Endodermal cell (in vitro differentiated cells): ENCODE results near the gene MT1A. TPM values are rescaled to one million over a fixed set of nuclear protein-coding genes. Genes with fewer than 3 reads are reported as not detected.

Experiments used
- DNase-seq: peaks from one replicate; pipeline ENCODE4 v3.0.0-alpha.2; 2017
- H3K27ac ChIP-seq: 2 replicates; pipeline ENCODE4 v1.5.1; 2013; ENCODE audit warnings: mild to moderate bottlenecking, low read depth, low read length, moderate library complexity
- H3K27me3 ChIP-seq: 2 replicates; pipeline ENCODE4 v1.6.1; 2013; ENCODE audit warnings: mild to moderate bottlenecking, low read length, moderate library complexity; ENCODE audit not compliant: insufficient read depth, control insufficient read depth, poor library complexity, severe bottlenecking
- H3K36me3 ChIP-seq: 2 replicates; pipeline ENCODE4 v1.7.0; 2013; ENCODE audit warnings: mild to moderate bottlenecking, low read length, moderate library complexity; ENCODE audit not compliant: control insufficient read depth, insufficient read depth
- H3K4me1 ChIP-seq: one replicate; pipeline ENCODE4 v1.7.0; 2013; ENCODE audit warnings: low read length; ENCODE audit not compliant: control insufficient read depth, insufficient read depth
- H3K4me3 ChIP-seq: 2 replicates; pipeline ENCODE4 v1.5.1; 2013; ENCODE audit warnings: mild to moderate bottlenecking, low read length, moderate library complexity
- H3K9ac ChIP-seq: 2 replicates; pipeline ENCODE4 v1.6.1; 2013; ENCODE audit warnings: mild to moderate bottlenecking, low read length, moderate library complexity; ENCODE audit not compliant: poor library complexity, severe bottlenecking; ENCODE audit errors: extremely low read depth
- H3K9me3 ChIP-seq: 2 replicates; pipeline ENCODE4 v1.6.1; 2013; ENCODE audit warnings: mild to moderate bottlenecking, low read length, moderate library complexity; ENCODE audit not compliant: control insufficient read depth
- H3K27ac Mint-ChIP-seq: 2 replicates; pipeline ENCODE4 v1.8.0; 2020; ENCODE audit warnings: mixed read lengths
- H3K27me3 Mint-ChIP-seq: 2 replicates; pipeline ENCODE4 v1.8.0; 2021; ENCODE audit warnings: mild to moderate bottlenecking, mixed read lengths; ENCODE audit not compliant: insufficient read depth
- H3K36me3 Mint-ChIP-seq: 2 replicates; pipeline ENCODE4 v1.8.0; 2020; ENCODE audit warnings: low read depth, mixed read lengths
- H3K4me1 Mint-ChIP-seq: 2 replicates; pipeline ENCODE4 v1.8.0; 2020; ENCODE audit warnings: mixed read lengths
- H3K4me3 Mint-ChIP-seq: 2 replicates; pipeline ENCODE4 v1.8.0; 2020; ENCODE audit warnings: mild to moderate bottlenecking, moderate library complexity, mixed read lengths
- H3K9me3 Mint-ChIP-seq: 2 replicates; pipeline ENCODE4 v1.8.0; 2020; ENCODE audit warnings: mild to moderate bottlenecking, mixed read lengths
- CTCF ChIP-seq: fragments of 200-600 bp; sonication (generic); conservative IDR thresholded peaks from 2 replicates; pipeline ENCODE4 v1.5.0; 2021; ENCODE audit warnings: antibody characterized with exemption, mild to moderate bottlenecking
- WGBS, 2 experiments: methylation state at CpG; one replicate each; pipeline versions ENCODE4 v1.1.5 to v1.1.7; 2013; ENCODE audit warnings: missing lambda C conversion rate in 2 of 2, mixed read lengths in 1 of 2; ENCODE audit not compliant: insufficient coverage in 1 of 2, insufficient read length in 1 of 2; 5-methylcytosine and 5-hydroxymethylcytosine counted together
- total RNA-seq, 2 donors: library from RNA; stranded (reverse); fragmentation: NEBNext Ultra II Directional in 1 of 2; extraction: Animal tissue kit (Norgen Biotek cat#: 25700) in 1 of 2; gene quantifications; 2 replicates in 1 of 2; 3 replicates in 1 of 2; pipeline ENCODE4 v1.2.1, GENCODE V29; 2021

The MT1A gene
- total RNA-seq, 2 donors from 2014 or later: not detected

- H3K4me1 ChIP-seq: no peaks in the 10 kb centered on the region
- H3K9me3 ChIP-seq: no peaks in the 10 kb centered on the region
- H3K27me3 ChIP-seq: peaks cover 100% of the 10 kb centered on the region
- Mint-ChIP-seq H3K27me3 (peaks cover 98% of the 10 kb centered on the region), H3K27ac (no peak overlapping the region), H3K9me3 (no peaks in the 10 kb centered on the region), H3K4me1 (peaks cover 9% of the 10 kb centered on the region), H3K36me3 (no peaks in the 10 kb centered on the region), H3K4me3 (no peak overlapping the region)
- H3K4me3 ChIP-seq: no peak overlapping the region
- H3K27ac ChIP-seq: no peak overlapping the region
- 48 to 76% methylated on average over 15 to 33 of the region's 33 CpGs for WGBS, 2 experiments
- no peaks in the 10 kb centered on the region for H3K36me3 ChIP-seq
- peak; percentile 78 for DNase-seq
- H3K9ac ChIP-seq: no peak overlapping the region
- TF ChIP-seq CTCF: peak; percentile 53
Measured at GRCh38 chr16:56647641-56648431, 9.4 kb downstream of the MT1A start.

DNA sequence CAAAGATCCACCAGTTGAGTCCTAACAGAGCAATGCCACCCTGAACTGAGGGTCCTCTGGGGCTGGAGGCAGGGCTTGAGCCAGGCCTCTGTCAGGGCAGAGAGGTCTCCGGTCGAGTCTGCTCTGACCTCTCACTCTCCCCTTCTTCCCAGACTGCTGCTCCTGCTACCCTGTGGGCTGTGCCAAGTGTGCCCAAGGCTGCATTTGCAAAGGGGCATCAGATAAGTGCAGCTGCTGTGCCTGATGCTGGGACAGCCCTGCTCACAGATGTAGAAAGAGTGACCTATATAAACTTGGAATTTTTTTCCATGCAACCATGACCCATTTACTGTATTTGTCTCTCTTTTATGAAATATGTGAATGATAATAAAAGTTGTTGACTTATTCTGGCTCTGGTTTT, 10.8 kb downstream of the MT1A start:
- H3K36me3 Mint-ChIP-seq: no peaks in the 10 kb centered on the region
- no peak overlapping the region for H3K27ac ChIP-seq
- no peak overlapping the region for H3K9ac ChIP-seq
- no peaks in the 10 kb centered on the region for H3K9me3 Mint-ChIP-seq
- H3K4me1 Mint-ChIP-seq: no peaks in the 10 kb centered on the region
- H3K27me3 Mint-ChIP-seq: peaks cover 96% of the 10 kb centered on the region
- H3K27ac Mint-ChIP-seq: no peak overlapping the region
- H3K9me3 ChIP-seq: no peaks in the 10 kb centered on the region
- H3K36me3 ChIP-seq: no peaks in the 10 kb centered on the region
- 96 to 100% methylated on average over 2 of the region's 2 CpGs for WGBS, 2 experiments
- no peak for DNase-seq
- no peaks in the 10 kb centered on the region for H3K4me1 ChIP-seq
- H3K4me3 Mint-ChIP-seq: no peak overlapping the region
- no peak overlapping the region for H3K4me3 ChIP-seq
- peaks cover 98% of the 10 kb centered on the region for H3K27me3 ChIP-seq
- no peak for TF ChIP-seq CTCF

DNA sequence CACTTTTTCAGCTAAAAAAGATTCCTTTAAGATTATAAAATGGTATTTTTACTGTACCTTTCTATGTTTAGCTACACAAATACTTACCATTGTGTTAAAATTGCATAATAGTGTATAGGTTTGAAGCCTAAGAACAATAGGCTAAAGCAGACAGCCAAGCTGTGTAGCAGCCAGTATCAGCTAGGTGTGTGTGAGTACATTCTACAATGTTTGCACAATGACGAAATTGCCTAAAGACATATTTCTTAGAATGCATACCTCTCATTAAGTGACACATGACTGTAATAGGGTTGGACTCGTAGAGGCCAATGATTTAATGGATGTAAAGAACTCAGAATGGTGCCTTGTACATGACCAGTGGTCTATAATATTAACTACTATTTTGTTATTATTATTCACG, 11.4 kb downstream of the MT1A start:
- no peaks in the 10 kb centered on the region for H3K9me3 Mint-ChIP-seq
- no peak for DNase-seq
- no peak overlapping the region for H3K27ac Mint-ChIP-seq

More for the DNA sequence above, 11.4 kb downstream of the MT1A start:
- H3K9ac ChIP-seq: no peak overlapping the region
- no peaks in the 10 kb centered on the region for H3K4me1 Mint-ChIP-seq
- H3K4me3 ChIP-seq: no peak overlapping the region
- 86 to 95% methylated on average over 1 to 3 of the region's 3 CpGs for WGBS, 2 experiments
- TF ChIP-seq CTCF: no peak
- no peaks in the 10 kb centered on the region for H3K4me1 ChIP-seq
- H3K27me3 ChIP-seq: peaks cover 94% of the 10 kb centered on the region
- no peak overlapping the region for H3K4me3 Mint-ChIP-seq
- H3K27me3 Mint-ChIP-seq: peaks cover 92% of the 10 kb centered on the region
- no peaks in the 10 kb centered on the region for H3K9me3 ChIP-seq
- no peak overlapping the region for H3K27ac ChIP-seq
- H3K36me3 Mint-ChIP-seq: no peaks in the 10 kb centered on the region
- no peaks in the 10 kb centered on the region for H3K36me3 ChIP-seq
